ENCODE results near the gene PNLIPRP1. TPM values are rescaled to one million over a fixed set of nuclear protein-coding genes. Genes with fewer than 3 reads are reported as not detected.

PNLIPRP1 gene
- total and polyA plus RNA-seq, 2 donors (not counting 1 experiment from before 2014, with no cell fraction given), result not detected

DNA sequence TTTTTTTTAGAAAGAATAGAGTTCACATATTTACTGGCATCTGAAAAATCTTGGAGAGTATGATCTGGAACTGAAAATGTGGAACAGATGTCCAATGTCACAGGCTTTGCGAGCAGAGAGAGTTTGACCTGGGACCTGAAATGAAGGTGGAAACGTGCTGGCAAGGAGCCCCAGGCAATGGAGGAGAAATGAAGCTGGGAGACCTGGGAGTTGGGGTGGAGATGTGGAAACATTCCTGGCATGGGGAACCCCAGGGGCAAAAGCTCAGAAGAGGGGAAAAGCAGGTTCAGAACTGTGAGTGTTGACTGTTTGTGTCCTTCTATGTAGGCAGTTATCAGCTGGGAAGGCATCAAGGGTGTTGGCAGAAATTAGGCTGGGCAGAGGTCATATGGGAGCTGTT is 22.7 kb downstream of the PNLIPRP1 start:
- no peaks in the 10 kb centered on the region for H3K36me3 ChIP-seq (ENCODE audit: control insufficient read depth, insufficient read depth, low read length)
- no peaks in the 10 kb centered on the region for H3K27me3 ChIP-seq (ENCODE audit: control insufficient read depth, insufficient read depth, low read length)
- no peaks in the 10 kb centered on the region for H3K9me3 ChIP-seq (ENCODE audit: control insufficient read depth, insufficient read depth, low read depth, low read length)
- H3K9ac ChIP-seq (ENCODE audit: insufficient read depth, low read length), result no peak overlapping the region
- no peak overlapping the region for H3K27ac ChIP-seq (ENCODE audit: insufficient read depth, low read length)
- no peak for DNase-seq (ENCODE audit: low read depth in 2 of 2)
- H4K20me1 ChIP-seq (ENCODE audit: control insufficient read depth, extremely low read depth, insufficient read depth, low read length), result no peaks in the 10 kb centered on the region
- no peak for TF ChIP-seq EZH2 (IDR thresholded peaks at IDR 0.05; ENCODE audit: low read length, missing control alignments)
- TF ChIP-seq, protein P1, sequence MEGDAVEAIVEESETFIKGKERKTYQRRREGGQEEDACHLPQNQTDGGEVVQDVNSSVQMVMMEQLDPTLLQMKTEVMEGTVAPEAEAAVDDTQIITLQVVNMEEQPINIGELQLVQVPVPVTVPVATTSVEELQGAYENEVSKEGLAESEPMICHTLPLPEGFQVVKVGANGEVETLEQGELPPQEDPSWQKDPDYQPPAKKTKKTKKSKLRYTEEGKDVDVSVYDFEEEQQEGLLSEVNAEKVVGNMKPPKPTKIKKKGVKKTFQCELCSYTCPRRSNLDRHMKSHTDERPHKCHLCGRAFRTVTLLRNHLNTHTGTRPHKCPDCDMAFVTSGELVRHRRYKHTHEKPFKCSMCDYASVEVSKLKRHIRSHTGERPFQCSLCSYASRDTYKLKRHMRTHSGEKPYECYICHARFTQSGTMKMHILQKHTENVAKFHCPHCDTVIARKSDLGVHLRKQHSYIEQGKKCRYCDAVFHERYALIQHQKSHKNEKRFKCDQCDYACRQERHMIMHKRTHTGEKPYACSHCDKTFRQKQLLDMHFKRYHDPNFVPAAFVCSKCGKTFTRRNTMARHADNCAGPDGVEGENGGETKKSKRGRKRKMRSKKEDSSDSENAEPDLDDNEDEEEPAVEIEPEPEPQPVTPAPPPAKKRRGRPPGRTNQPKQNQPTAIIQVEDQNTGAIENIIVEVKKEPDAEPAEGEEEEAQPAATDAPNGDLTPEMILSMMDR (conservative IDR thresholded peaks at IDR 0.05 in 1 of 2, IDR thresholded peaks at IDR 0.05 in 1 of 2; ENCODE audit: low read depth in 1 of 2, low read length in 2 of 2), result no peak
- H2AFZ ChIP-seq (ENCODE audit: low read length), result no peak overlapping the region
- no peaks in the 10 kb centered on the region for H3K79me2 ChIP-seq (ENCODE audit: control insufficient read depth, insufficient read depth, low read length)
- no peaks in the 10 kb centered on the region for H3K4me1 ChIP-seq (ENCODE audit: control insufficient read depth, extremely low read depth, insufficient read depth, low read length)
- no peak overlapping the region for H3K4me2 ChIP-seq (ENCODE audit: extremely low read depth, insufficient read depth, low read length)
- no peak overlapping the region for H3K4me3 ChIP-seq (replicated peaks in 1 of 4; ENCODE audit: control extremely low read depth in 1 of 4, insufficient read depth in 1 of 4, low read depth in 3 of 4, low read length in 4 of 4)

GRCh38 chr10:116614796-116615195 is 24.0 kb downstream of the PNLIPRP1 start:
- Histone ChIP-seq H4K20me1 (ENCODE audit: control insufficient read depth, extremely low read depth, insufficient read depth, low read length) (no peaks in the 10 kb centered on the region), H3K9ac (ENCODE audit: insufficient read depth, low read length) (no peak overlapping the region)
- TF ChIP-seq, protein P1 (conservative IDR thresholded peaks at IDR 0.05 in 1 of 2, IDR thresholded peaks at IDR 0.05 in 1 of 2; ENCODE audit: low read depth in 1 of 2, low read length in 2 of 2), result no peak
- TF ChIP-seq EZH2 (IDR thresholded peaks at IDR 0.05; ENCODE audit: low read length, missing control alignments), result no peak

GRCh38 chr10:116615199-116615776 is 24.5 kb downstream of the PNLIPRP1 start:
- Histone ChIP-seq H3K27me3 (ENCODE audit: control insufficient read depth, insufficient read depth, low read length) (no peaks in the 10 kb centered on the region), H4K20me1 (ENCODE audit: control insufficient read depth, extremely low read depth, insufficient read depth, low read length) (no peaks in the 10 kb centered on the region), H3K36me3 (ENCODE audit: control insufficient read depth, insufficient read depth, low read length) (no peaks in the 10 kb centered on the region), H3K9ac (ENCODE audit: insufficient read depth, low read length) (no peak overlapping the region), H3K4me1 (ENCODE audit: control insufficient read depth, extremely low read depth, insufficient read depth, low read length) (no peaks in the 10 kb centered on the region), H3K9me3 (ENCODE audit: control insufficient read depth, insufficient read depth, low read depth, low read length) (no peaks in the 10 kb centered on the region), H2AFZ (ENCODE audit: low read length) (no peak overlapping the region), H3K4me2 (ENCODE audit: extremely low read depth, insufficient read depth, low read length) (no peak overlapping the region), H3K27ac (ENCODE audit: insufficient read depth, low read length) (no peak overlapping the region), H3K79me2 (ENCODE audit: control insufficient read depth, insufficient read depth, low read length) (no peaks in the 10 kb centered on the region), H3K4me3 (replicated peaks in 1 of 4; ENCODE audit: control extremely low read depth in 1 of 4, insufficient read depth in 1 of 4, low read depth in 3 of 4, low read length in 4 of 4) (no peak overlapping the region)
- TF ChIP-seq EZH2 (IDR thresholded peaks at IDR 0.05; ENCODE audit: low read length, missing control alignments), result no peak
- TF ChIP-seq, protein P1 (conservative IDR thresholded peaks at IDR 0.05 in 1 of 2, IDR thresholded peaks at IDR 0.05 in 1 of 2; ENCODE audit: low read depth in 1 of 2, low read length in 2 of 2), result no peak
- no peak for DNase-seq (ENCODE audit: low read depth in 2 of 2)

More at GRCh38 chr10:116614796-116615195, 24.0 kb downstream of the PNLIPRP1 start:
- Histone ChIP-seq H3K27ac (ENCODE audit: insufficient read depth, low read length) (no peak overlapping the region), H3K27me3 (ENCODE audit: control insufficient read depth, insufficient read depth, low read length) (no peaks in the 10 kb centered on the region), H3K79me2 (ENCODE audit: control insufficient read depth, insufficient read depth, low read length) (no peaks in the 10 kb centered on the region), H3K4me3 (replicated peaks in 1 of 4; ENCODE audit: control extremely low read depth in 1 of 4, insufficient read depth in 1 of 4, low read depth in 3 of 4, low read length in 4 of 4) (no peak overlapping the region), H2AFZ (ENCODE audit: low read length) (no peak overlapping the region), H3K9me3 (ENCODE audit: control insufficient read depth, insufficient read depth, low read depth, low read length) (no peaks in the 10 kb centered on the region), H3K4me1 (ENCODE audit: control insufficient read depth, extremely low read depth, insufficient read depth, low read length) (no peaks in the 10 kb centered on the region), H3K36me3 (ENCODE audit: control insufficient read depth, insufficient read depth, low read length) (no peaks in the 10 kb centered on the region), H3K4me2 (ENCODE audit: extremely low read depth, insufficient read depth, low read length) (no peak overlapping the region)
- no peak for DNase-seq (ENCODE audit: low read depth in 2 of 2)
